Stimulated activated CD8-positive, alpha-beta memory T cell treated with anti-CD3 and anti-CD28 coated beads, Interleukin-2, amount 100 ng/mL, for 1 hour (primary cell): ENCODE measurements around the gene OSBPL3.
"Not testable (repeated sequence)": the region's sequence is repeated elsewhere in the genome, so short reads cannot be mapped to it uniquely, and the experiment has no call there.

Experiments
- DNase-seq, 2 donors: peaks; one replicate each; pipeline ENCODE4 v3.0.0-alpha.2; 2020; ENCODE audit warnings: low read depth in 2 of 2

The OSBPL3 gene

DNA sequence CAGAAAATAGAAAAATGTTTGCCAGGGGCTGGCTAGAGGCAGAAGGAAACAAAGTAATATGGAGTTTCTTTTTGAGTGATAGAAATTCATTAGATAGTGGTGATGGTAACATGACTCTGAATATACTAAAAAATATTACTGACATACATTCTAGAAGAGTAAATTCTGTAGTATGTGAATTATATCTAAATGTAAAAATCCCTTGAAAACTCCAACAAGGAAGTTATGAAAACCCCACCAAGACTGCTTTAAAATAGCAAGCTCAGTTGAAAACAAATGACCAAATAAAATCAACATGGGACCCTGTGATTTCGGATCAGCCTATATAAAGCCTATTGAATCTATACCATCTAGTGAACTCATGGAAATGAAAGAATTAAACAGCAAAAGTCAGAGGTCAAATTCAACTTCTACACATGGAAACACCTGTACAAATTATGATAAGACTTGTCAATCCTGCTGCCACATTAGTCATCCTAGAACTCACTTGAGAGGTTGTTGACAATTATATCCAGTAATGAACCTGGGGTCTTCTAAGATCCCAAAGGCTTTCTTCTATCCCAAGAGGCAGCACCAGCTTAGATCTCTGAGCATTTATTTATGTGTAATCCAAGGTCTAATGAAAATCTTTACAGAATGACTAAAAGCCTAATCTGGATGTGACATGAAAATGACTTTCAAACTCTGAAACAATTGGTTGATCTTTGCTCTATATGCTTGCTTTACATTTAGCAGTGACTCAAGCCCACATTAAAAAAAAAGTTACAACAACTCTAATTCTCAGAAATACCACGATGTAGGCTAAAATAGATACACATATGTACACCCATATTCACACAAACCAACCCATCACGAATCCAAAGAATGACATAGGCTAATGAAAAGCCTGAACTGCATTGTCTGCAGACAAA, 59.3 kb downstream of the OSBPL3 start:
- no peak for DNase-seq

DNA sequence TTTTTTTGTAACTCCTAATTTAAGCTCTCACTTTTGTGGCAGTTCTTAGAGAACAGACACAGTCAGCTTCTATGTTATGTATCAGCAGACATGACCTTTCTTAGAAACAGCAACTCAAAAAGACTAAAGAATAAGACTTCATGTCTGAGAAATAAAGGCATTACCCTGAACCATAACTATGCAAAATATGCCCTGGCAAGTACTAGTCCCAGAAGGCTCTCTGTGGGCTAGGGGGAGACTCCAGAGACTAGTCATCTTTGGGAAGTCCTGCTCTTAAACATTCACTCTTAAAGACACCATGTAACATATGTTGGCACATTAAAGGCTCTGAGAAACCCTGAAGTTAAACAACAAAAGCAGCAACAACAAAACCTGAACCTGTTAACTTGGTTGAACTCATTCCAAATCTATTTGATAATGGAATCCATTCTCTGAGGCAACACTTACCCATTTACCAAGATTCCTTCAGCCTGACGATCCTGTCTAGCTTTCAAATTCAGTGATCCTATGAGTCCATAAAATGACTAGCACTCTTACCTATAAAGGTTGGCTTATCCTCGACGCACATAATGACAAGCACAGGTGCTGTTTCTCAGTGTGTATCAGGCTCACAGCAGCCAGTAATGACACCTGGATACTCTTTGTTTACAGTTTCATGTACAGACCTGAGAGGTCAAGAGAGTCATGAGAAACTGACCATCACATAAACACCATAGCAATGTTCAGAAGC, 62.3 kb downstream of the OSBPL3 start:
- no peak for DNase-seq

DNA sequence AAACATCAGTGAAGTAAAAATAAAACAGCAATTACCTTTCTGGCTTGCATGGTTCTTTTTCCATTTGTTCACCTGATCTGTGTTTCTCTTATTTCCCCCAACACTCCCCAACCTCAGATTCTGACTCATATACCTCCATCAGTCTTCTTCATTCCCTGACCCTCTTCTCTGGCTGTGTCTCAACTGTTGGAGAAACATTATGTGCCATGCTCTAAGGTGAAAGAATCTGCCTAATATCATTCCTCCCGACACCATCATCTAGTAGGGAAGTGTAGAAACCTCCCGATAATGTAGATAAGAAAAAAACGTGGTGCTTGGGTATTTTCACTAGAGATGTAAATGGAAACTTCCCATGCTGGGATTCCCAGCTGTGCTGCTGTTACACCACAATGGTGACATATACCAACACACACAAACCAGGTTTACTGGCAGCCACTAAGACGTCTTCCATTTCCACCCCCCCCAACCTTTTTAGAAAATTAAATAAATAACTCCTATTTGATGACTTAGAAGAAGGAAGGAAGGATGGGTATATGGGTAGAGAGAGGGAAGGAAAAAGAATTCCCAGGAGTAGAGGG, 63.4 kb downstream of the OSBPL3 start:
- DNase-seq: no peak

DNA sequence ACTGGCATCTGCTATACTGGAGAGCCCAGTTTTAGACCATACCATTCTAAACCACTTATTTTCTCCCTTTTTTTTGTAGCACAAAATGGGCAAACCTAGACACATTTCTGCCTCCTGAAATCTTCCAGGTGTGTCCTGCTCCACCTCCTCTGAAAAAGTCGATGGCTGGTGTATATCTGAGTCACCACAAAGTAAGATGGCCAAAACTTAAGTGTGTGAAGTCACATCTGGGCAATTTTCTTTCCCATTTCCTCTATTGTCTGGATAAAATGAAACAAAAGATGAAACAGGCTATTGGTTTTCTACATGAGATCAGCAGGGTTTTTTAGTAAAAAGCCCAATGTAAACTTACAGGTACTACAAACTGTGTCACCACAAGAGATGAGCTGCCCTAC, 65.5 kb downstream of the OSBPL3 start:
- no peak for DNase-seq

DNA sequence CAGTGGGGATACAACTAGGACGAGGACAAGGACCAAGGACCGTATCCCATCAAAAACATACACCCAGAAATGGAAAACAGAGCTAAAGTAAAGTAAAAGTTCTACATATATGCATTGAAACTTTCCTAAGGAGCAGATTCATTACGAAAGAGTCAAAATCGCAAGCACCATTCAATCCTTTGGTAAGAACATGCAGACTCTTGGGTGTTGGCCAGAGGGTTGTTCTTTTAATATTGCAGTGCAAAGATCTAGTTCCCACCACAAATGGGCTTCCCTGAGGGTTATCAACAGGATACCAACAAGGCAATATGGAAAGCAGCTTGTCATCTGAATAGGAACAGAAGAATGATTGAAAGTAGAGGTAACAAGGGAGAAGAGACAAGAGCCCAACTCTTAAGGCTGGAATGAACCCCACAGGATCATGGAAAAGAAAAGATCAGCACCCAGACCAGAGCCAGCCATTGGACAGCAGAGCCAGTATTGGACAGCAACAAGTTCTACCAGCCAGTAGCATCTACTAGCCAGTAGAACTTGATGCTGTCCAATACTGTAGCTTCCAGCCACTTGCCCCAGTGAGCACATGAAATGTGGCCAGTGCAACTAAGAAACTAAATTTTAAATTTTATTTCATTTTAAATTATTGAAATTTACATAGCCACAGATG, 66.0 kb downstream of the OSBPL3 start:
- no peak for DNase-seq

DNA sequence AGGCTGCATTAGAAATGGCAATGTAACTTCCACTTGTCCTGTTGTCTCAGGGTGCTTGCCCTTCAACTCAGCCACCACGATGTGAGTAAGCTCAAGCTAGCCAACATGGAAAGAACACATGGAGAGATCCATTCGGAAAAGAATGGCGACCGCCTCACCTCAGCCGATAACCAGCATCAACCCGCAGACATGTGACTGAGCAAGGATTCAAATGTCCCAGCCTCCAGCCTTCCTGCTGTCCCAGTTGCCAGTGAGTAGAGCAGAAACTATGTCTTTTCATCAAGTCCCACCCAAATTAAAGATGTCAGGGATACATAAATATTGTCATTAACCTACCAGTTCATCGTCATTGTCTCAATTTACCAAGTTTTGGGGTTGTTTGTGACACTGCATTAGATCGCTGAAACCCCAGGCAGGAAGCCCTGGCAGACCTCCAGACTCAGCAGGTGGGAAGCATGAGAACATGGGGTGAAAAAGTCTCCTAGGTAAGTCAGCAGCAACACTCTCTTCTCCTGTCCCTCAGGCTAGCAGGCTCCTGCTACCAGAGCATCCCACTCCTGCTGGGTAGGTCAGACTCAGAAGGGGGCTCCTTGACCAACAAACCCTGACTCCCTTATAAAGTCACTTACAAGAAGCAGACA, 67.0 kb downstream of the OSBPL3 start:
- DNase-seq: no peak

DNA sequence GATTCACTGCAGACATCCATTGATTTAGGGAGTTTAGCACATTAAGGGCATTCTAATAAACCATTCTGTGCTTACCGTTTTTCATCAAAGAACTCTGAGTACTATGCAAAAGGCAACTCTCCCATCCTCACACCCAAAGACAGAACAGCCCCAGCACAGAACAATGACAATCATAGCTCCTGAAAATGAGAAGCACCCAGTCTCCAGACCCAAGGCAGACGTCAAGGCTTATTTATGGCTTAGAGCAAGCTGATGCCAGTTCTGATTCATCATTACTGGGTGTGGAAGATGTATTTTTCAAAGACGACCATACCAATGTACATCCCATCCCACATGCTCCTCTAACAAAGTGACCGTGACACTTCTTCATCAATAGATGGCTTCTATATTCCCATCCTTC, 67.6 kb downstream of the OSBPL3 start:
- no peak for DNase-seq

DNA sequence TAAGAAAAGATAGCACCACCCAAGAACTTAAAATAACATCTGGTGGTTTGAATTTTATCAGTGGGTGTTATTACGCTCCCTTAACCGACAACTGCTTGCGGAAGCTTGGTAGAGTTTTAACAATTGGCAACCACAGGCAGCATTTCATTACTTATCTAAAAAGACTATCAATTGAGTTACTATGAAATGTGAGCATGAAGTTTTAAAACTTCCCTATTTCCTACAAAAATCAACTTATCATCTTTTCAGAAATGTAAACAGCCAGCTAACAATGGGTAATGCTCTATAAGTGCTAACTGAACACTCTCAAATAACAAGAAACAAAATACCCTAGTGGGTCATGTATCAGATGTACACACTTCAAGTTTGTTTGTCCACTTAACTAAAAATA, 68.8 kb downstream of the OSBPL3 start:
- DNase-seq: no peak

DNA sequence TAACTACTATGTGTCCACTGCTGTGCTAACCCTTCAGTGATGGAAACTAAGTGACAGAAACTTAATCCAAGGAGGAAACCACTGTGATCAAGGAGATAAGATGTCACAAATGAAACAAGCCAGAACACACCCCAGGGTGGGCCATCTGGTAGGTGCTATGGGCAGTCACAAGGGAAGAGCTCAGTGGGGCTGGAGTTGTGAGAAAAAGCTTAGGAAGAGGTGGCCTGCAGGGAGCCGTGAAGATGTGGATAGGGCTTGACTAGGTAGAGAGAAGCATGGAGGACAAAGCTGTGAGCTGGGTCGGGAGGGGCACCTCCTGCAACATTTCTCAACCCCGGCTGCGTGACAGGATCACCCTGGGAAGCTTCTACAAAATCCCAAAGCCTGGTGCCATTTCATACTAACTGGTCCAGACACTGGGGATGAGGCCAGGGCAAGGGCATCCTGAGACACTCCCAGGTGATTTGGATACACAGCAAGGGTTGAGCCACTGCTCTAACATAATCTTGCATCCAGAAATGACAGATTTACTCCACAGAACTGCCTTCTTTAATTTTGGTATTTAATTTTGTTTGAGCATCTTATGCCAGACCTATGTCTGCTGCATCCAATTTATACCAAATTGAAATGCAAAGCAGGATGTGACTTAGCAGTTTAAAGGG, 69.3 kb downstream of the OSBPL3 start:
- no peak for DNase-seq

DNA sequence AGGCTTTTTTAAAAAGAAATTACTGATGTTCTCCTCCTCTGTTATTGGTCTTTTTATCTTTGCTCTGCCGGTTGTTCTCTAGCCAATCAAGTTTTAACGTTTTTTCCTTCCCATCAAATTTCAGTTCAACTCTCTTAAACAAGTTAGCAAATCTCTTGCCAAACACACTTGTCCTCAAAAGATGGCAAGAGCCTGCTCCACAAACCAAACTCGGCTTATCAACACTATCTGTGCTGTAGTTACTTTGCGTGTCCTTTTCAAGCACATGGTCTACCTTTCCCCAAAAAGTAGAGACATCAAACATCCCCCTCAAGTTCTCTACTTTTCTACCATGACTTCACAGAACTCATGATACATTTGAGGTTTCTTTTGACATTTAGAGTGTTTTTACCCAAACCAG, 71.3 kb downstream of the OSBPL3 start:
- no peak for DNase-seq

DNA sequence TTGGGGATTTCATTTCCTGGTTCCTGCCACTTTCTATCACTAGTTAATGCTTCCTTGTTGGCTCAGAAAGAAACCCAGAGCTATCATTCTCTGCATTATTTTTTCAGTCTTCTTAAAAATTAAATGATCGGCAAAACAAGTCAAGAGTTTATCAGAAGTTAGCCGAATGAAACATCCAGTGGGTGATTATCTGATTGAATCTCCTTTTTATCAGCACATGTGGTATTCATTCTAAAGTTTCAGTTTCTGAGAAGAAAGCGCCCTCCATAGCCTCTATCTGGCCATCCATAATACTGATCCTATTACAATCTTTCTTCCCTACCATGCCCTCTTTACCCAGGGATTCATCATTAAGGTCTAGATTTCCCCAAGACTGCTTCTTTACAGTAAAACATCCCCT, 71.8 kb downstream of the OSBPL3 start:
- DNase-seq: no peak

DNA sequence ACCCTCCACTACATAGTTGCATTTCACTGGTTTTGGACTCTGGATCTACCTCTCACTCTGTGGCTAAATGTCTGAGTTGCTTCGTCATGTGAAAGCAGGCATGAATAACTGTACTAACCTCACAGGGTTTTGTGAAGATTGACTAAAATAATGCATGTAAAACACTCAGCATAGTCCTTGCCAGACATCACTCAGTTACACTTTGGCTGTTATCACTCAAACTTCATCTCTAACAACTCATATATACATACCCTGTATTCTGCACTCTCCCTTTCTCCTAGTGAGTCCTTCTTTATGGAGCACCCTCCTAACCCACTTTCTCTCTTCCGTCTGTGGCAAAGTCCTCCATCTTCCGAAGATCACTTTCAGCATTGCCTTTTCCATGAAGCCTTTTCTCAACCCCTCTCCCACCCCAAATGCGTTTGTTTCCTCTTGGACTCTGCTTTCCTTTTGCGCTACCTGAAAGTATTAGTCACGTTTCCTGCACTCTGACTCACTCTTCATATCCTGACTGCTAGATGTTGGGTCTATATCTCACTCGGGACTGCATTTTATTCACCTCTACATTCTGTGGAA, 72.6 kb downstream of the OSBPL3 start:
- no peak for DNase-seq

DNA sequence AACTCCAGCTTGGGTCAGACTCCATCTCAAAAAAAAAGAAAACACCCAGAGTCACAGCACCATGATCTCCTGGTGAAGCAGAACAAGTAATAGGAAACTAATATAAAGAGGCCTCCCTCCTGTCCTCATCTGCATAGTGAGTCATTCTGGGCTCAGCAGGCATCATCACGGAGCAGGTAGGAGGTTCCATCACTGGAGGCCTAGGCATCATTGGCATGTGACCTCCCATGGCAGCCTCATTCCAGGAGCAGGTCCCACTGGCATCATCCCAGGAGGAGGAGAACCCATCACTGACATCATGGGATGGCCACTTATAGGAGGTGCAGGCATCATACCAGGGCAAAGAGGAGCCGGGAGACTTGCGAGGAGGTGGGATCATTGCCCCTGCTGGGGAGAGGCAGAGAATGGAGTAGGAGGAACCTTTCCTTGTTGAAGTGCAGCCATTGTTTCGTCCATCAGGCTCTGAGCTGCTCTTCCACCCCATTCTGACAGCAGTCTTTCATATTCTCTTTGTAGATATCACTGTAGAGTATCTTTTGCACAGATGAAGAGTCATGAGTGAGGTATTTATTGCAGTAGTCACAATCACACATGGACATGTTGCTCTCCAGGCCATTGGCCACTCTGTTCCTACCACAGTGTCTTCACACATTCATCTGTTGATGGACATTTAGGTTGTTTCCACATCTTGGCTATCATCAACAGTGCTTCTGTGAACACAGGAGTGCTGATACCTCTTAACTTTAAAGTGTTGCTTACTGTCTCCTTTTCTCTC, 73.8 kb downstream of the OSBPL3 start:
- no peak for DNase-seq

DNA sequence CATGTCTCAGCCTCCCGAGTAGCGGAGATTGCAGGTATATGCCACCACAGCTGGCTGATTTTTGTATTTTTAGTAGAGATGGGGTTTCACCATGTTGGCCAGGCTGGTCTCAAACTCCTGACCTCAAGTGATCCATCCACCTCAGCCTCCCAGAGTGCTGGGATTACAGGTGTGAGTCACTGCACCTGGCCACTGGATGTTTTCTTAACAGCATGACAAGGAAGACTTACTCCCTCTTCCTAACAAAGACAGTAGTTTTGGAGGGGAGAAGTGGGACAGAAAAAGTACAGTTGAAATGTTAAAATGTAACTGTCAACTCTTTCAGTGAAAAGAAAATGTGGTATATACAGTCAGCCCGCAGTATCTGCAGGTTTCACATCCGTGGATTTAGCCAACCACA, 76.0 kb downstream of the OSBPL3 start:
- DNase-seq: not testable (repeated sequence)

DNA sequence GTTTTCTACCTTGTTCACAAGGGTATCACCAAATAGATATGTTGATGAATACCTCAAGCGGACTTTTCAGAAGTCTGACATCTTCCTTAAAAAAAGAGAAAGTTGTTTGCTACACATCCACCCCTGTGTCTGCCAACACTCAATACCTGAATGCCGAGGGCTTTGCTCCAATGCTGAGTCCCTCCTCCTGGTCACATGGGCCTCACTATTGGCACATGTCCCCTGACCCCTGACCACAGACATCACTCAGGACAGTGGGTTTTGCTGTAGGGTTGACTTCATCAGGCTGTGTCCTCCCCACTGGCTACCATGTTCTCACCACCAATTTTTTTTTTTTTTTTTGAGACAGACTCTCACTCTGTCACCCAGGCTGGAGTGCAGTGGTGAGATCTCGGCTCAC, 76.4 kb downstream of the OSBPL3 start:
- DNase-seq: no peak

DNA sequence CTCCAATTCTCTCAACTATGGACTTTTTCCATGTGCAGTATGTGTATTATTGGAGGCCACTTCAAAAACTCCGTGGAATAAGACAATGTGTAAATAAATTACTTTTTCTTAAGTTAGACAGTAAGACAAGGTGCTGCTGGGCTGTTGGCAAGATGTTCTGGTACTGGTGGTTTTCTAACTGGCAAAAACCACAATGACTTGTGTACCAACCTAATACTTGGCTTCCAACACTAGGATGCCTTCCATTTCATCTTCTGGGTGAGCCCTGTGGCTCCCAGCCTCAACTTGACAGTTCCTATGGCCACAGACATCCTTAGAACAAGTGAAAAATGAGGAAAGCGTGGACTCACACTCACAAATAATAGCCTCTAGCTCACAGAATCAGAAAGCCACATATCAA, 77.0 kb downstream of the OSBPL3 start:
- DNase-seq: no peak

DNA sequence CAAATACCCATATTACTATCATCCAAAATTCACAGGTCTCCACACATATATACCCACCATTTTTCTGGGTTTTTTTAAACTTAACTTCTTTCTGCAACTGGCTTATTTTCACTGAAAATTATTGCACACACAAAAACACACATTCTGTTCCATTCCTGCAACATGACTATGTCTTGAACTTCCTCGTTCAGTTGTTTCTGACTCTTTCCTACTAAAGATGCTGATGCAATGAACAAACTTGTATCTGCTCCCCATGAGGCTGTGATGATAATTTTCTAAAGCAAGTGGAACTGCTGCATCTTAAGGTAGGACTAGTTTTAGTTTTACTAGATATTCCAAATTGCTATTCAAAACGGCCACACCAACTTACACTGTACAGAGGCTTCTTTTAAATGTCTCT, 77.7 kb downstream of the OSBPL3 start:
- no peak for DNase-seq

DNA sequence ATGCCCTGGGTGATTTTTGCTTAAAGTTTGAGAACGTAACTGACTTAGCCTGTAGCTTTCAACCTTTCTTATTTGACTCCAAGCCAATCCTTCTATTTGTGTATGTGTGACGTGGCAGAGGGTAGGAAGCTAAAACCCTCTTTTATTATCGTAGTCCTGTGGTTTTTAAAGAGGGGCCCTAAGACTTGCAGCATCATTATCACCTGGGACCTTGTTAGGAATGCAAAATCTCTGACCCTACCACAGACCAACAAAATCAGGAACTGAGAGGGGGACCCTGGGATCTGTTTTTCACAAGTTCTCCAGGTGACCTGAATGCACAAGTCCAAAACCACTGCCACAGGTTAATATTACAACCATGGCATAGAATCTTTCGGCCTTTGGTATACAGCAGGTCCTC, 80.1 kb downstream of the OSBPL3 start:
- DNase-seq: no peak

DNA sequence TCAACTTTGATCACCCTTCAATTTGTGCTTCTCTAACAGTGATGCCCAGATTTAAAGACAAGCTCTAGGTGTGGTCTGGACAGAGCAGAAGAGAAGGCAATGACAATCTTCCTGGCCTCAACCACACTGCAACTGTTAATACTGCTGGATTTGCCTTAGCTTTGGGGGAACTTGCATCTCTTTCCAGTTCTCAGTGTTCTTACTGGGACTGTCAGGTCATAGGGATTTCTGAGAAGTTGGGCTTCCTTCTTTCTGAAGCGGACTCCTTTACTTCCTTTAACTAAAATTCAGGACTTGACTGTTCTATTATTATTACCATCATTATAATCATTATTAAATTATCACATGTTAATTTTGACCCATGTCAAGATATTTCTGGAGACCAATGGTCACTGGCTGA, 80.8 kb downstream of the OSBPL3 start:
- no peak for DNase-seq

DNA sequence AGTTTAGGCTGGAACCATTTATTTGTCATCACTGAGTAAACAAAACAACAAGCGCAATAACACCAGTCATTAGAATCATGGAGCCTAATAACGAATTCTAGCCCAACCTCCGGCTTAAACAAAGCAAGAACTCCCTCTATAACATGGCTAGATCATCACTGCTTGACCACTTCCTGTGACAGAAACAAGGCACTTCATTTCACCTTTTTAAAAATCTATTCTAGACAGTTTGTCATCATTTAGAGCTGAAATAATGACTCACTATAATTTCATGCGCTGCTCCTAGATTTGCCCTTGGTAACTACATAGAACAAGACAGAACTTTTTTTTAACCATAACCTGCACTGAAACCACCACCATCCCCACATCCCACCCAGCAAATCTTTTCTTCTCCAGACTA, 81.3 kb downstream of the OSBPL3 start:
- no peak for DNase-seq
